CD4-positive, CD25-positive, alpha-beta regulatory T cell (primary cell): ENCODE results near the gene SSC4D. TPM values are rescaled to one million over a fixed set of nuclear protein-coding genes. Genes with fewer than 3 reads are reported as not detected.
"Not testable (repeated sequence)": the region's sequence is repeated elsewhere in the genome, so short reads cannot be mapped to it uniquely, and the experiment has no call there.

Experiments used
- ATAC-seq, 2 donors: fragments of 150-1000 bp; cut with Tn5 transposase; one replicate each; pipeline ENCODE4 v1.10.0; 2021; ENCODE audit warnings: low read depth in 2 of 2, moderate number of reproducible peaks in 2 of 2, moderate library complexity in 1 of 2
- DNase-seq, 3 donors: peaks; one replicate each; pipeline versions ENCODE4 v3.0.0 to v3.0.0-alpha.2; 2012 to 2022; ENCODE audit warnings: mixed read lengths in 1 of 3
- H3K27ac ChIP-seq: one replicate; pipeline ENCODE4 v1.7.0; 2013; ENCODE audit warnings: mild to moderate bottlenecking, low read length; ENCODE audit not compliant: insufficient read depth, poor library complexity, severe bottlenecking
- H3K27me3 ChIP-seq: one replicate; pipeline ENCODE4 v1.7.0; 2013; ENCODE audit warnings: low read length; ENCODE audit not compliant: control insufficient read depth, insufficient read depth
- H3K36me3 ChIP-seq: one replicate; pipeline ENCODE4 v1.7.0; 2013; ENCODE audit warnings: mild to moderate bottlenecking, low read length, moderate library complexity; ENCODE audit not compliant: control insufficient read depth, insufficient read depth
- H3K4me1 ChIP-seq: 2 replicates; pipeline ENCODE4 v1.7.0; 2013; ENCODE audit warnings: mild to moderate bottlenecking, low read length; ENCODE audit not compliant: insufficient read depth, control insufficient read depth, poor library complexity, severe bottlenecking
- H3K4me3 ChIP-seq: one replicate; pipeline ENCODE4 v1.7.0; 2013; ENCODE audit warnings: low read depth, mild to moderate bottlenecking, low read length, moderate library complexity
- H3K9me3 ChIP-seq, 2 experiments: 1 replicate in 1 of 2; 2 replicates in 1 of 2; pipeline ENCODE4 v1.7.0; 2013; ENCODE audit warnings: low read length in 2 of 2, mild to moderate bottlenecking in 1 of 2, moderate library complexity in 1 of 2; ENCODE audit not compliant: control insufficient read depth in 2 of 2
- H3K27ac Mint-ChIP-seq, 3 donors: one replicate each; pipeline ENCODE4 v1.8.0; 2020 to 2022; ENCODE audit warnings: mild to moderate bottlenecking in 3 of 3, mixed read lengths in 3 of 3, moderate library complexity in 2 of 3
- H3K27me3 Mint-ChIP-seq: one replicate; pipeline ENCODE4 v1.8.0; 2022; ENCODE audit warnings: mild to moderate bottlenecking, mixed read lengths
- H3K36me3 Mint-ChIP-seq: one replicate; pipeline ENCODE4 v1.8.0; 2020; ENCODE audit warnings: mixed read lengths
- H3K4me1 Mint-ChIP-seq, 4 donors: one replicate each; pipeline ENCODE4 v1.8.0; 2020 to 2022; ENCODE audit warnings: mixed read lengths in 4 of 4, mild to moderate bottlenecking in 1 of 4
- H3K4me3 Mint-ChIP-seq, 4 donors: one replicate each; pipeline ENCODE4 v1.8.0; 2020 to 2022; ENCODE audit warnings: mild to moderate bottlenecking in 4 of 4, mixed read lengths in 4 of 4, moderate library complexity in 3 of 4
- H3K9me3 Mint-ChIP-seq, 7 donors: one replicate each; pipeline ENCODE4 v1.8.0; 2020 to 2022; ENCODE audit warnings: mixed read lengths in 7 of 7, mild to moderate bottlenecking in 3 of 7, moderate library complexity in 2 of 7
- polyA plus RNA-seq, 4 donors: library from polyadenylated mRNA; unstranded; fragments of 300-500 nt; fragmentation: Illumina TruSeq; gene quantifications; one replicate each; pipeline ENCODE4 v1.2.3, GENCODE V29; 2021
- total RNA-seq: library from RNA; stranded (reverse); gene quantifications from one replicate; pipeline ENCODE4 v1.2.3, GENCODE V29; 2022

Gene SSC4D
- total and polyA plus RNA-seq, 5 donors from 2014 or later = 0.25 to 0.65 TPM; not detected in 3

DNA sequence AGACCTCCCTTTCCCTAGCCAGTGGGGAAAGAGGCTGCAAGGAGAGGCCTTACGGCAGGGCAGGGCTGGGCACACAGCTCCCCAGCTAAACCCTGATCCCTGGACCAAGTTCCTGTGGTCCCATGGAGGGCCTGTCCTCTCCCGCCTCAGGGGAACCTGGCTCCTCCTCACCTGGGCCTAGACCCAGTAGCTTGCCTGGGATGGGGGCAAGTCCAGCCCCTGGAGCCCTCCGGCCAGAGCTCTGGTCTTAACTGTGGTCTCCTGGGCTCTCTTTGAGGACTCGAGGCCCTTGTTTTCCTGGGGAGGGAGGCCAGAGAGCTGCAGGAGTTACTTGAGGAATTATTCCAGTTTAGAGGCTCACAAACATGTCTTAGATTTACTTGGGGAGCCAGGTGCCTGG is 16.7 kb upstream of the SSC4D start:
- Mint-ChIP-seq H3K27ac (no peak overlapping the region), H3K4me3 (no peak overlapping the region)
- no peaks in the 10 kb centered on the region for H3K4me1 ChIP-seq

DNA sequence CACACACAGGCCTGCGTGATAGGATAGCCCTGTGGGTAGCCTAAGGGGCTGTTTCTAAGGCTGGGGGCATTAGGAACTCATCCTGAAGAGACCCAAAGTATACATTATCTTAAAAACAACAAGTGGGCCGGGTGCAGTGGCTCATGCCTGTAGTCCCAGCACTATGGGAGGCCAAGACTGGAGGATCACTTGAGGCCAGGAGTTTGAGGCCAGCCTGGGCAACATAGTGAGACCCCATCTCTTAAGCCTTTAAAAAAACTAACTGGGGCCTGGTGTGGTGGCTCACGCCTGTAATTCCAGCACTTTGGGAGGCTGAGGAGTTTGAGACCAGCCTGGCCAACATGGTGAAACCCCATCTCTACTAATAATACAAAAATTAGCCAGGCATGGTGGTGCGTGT is 16.1 kb upstream of the SSC4D start:
- H3K9me3 Mint-ChIP-seq, ATAC-seq, H3K36me3 Mint-ChIP-seq, DNase-seq, H3K36me3 ChIP-seq, H3K9me3 ChIP-seq, H3K4me1 ChIP-seq, H3K4me1 Mint-ChIP-seq, H3K4me3 ChIP-seq, H3K27me3 ChIP-seq, H3K27ac ChIP-seq, H3K4me3 Mint-ChIP-seq, H3K27ac Mint-ChIP-seq: not testable (repeated sequence)
- peaks cover 23% of the 10 kb centered on the region for H3K27me3 Mint-ChIP-seq

More for the DNA sequence above, 16.7 kb upstream of the SSC4D start:
- DNase-seq (no peak), ATAC-seq (no peak)
- Mint-ChIP-seq H3K4me1 (no peaks in the 10 kb centered on the region), H3K9me3 (peaks cover 0 to 1% (median 0%) of the 10 kb centered on the region in 7 donors), H3K36me3 (no peaks in the 10 kb centered on the region), H3K27me3 (peaks cover 20% of the 10 kb centered on the region)
- H3K4me3 ChIP-seq = no peak overlapping the region
- H3K27me3 ChIP-seq = no peaks in the 10 kb centered on the region
- no peaks in the 10 kb centered on the region for H3K36me3 ChIP-seq
- H3K9me3 ChIP-seq = no peaks in the 10 kb centered on the region
- H3K27ac ChIP-seq = no peak overlapping the region

DNA sequence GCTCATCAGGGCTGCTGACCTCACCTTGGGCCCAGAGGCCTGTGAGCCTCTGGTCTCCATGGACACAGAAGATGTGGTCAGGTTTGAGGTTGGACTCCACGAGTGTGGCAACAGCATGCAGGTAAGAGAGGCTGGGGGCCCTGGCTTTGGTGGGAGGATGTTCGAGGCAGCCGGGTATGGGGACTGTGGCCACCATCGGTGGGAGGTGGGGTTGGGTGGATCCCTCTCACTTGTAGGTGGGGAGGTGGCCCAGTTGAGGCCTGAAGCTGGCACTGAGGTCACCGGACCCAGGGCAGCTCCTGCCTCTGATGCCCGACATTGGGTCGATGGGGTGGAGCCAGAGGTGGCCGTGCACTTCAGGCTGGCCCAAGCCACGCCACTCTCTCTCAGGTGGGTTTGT is 15.7 kb upstream of the SSC4D start:
- no peaks in the 10 kb centered on the region for H3K9me3 ChIP-seq
- no peaks in the 10 kb centered on the region for H3K27me3 ChIP-seq
- Mint-ChIP-seq H3K27ac (no peak overlapping the region), H3K4me1 (no peaks in the 10 kb centered on the region), H3K36me3 (no peaks in the 10 kb centered on the region), H3K9me3 (peaks cover 0 to 1% (median 0%) of the 10 kb centered on the region in 7 donors), H3K4me3 (no peak overlapping the region), H3K27me3 (peaks cover 27% of the 10 kb centered on the region)
- DNase-seq = no peak
- no peaks in the 10 kb centered on the region for H3K4me1 ChIP-seq
- no peaks in the 10 kb centered on the region for H3K36me3 ChIP-seq
- no peak overlapping the region for H3K4me3 ChIP-seq
- ATAC-seq = no peak
- H3K27ac ChIP-seq = no peak overlapping the region

DNA sequence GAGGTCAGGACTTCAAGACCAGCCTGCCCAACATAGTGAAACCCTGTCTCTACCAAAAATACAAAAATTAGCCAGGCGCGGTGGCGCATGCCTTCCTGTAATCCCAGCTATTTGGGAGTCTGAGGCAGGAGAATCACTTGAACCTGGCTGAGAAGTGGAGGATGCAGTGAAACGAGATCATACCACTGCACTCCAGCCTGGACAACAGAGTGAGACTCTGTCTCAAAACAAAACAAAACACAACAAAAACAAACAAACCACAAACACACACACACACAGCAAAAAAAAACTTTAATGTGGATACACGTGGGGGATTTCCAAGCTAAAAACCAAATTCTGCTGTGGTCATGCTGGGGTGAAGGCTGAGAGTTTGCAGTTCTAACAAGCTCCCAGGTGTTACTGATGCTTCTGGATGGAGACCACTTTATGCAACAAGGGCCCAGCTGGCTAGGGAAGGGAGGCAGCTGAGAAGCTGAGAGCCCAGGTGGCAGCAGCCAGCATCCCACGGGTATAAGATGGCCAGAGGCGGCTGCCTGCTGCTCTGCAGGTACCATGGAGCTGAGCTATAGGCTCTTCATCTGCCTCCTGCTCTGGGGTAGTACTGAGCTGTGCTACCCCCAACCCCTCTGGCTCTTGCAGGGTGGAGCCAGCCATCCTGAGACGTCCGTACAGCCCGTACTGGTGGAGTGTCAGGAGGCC is 15.1 kb upstream of the SSC4D start, which contains the start of gene ZP3:
TSS of gene ZP3 (plus strand) at position 538 of the 699 bp plus-strand sequence. CDS start at position 553, 15 bp downstream.
- Mint-ChIP-seq H3K36me3 (no peaks in the 10 kb centered on the region), H3K4me3 (no peak within 1 kb of the TSS), H3K4me1 (no peaks in the 10 kb centered on the region), H3K27me3 (peaks cover 33% of the 10 kb centered on the region), H3K9me3 (peaks cover 0 to 1% (median 0%) of the 10 kb centered on the region in 7 donors), H3K27ac (peak within 1 kb of the TSS in 1 of 3 donors; percentile 58)
- no peak for ATAC-seq
- Histone ChIP-seq H3K4me3 (no peak within 1 kb of the TSS), H3K4me1 (no peaks in the 10 kb centered on the region), H3K36me3 (no peaks in the 10 kb centered on the region), H3K9me3 (no peaks in the 10 kb centered on the region), H3K27me3 (no peaks in the 10 kb centered on the region), H3K27ac (no peak within 1 kb of the TSS)
- no peak for DNase-seq

DNA sequence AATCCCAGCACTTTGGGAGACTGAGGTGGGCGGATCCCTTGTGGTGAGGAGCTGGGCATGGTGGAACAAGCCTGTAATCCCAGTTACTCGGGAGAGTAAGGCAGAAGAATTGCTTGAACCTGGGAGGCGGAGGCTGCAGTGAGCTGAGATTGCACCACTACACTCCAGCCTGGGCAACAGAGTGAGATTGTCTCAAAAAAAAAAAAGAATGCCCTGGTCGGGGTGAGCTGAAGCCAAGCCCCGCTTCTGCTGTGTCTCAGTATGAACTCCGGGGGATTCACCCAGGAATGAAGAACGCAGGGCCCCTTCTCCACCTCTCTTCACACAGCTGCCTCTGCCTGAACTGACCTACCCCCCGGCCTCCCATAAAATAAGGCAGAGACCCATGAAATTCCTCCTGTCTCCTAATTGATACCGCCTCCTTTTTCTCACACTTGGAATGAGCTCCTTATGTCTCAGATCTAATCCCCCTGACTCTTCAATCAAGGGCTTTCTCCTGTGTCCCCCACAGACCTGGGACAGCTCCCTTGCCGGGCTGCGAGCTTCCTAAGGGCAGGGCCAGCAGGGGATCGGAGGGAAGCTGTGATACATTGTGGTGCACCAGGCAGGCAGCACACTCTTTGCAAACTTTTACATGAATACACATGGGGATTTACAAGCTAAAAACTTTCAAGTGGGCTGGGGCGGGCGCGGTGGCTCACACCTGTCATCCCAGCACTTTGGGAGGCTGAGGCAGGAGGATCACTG is 14.3 kb upstream of the SSC4D start:
- ATAC-seq (no peak), DNase-seq (no peak)
- Mint-ChIP-seq H3K9me3 (peaks cover 0 to 1% (median 0%) of the 10 kb centered on the region in 7 donors), H3K27me3 (peaks cover 34% of the 10 kb centered on the region), H3K36me3 (no peaks in the 10 kb centered on the region), H3K4me1 (no peaks in the 10 kb centered on the region), H3K27ac (peak overlapping the region in 1 of 3 donors; percentile 58), H3K4me3 (no peak overlapping the region)
- no peak overlapping the region for H3K4me3 ChIP-seq
- H3K4me1 ChIP-seq = no peaks in the 10 kb centered on the region
- no peak overlapping the region for H3K27ac ChIP-seq
- H3K9me3 ChIP-seq = no peaks in the 10 kb centered on the region
- no peaks in the 10 kb centered on the region for H3K36me3 ChIP-seq
- peaks cover 1% of the 10 kb centered on the region for H3K27me3 ChIP-seq

DNA sequence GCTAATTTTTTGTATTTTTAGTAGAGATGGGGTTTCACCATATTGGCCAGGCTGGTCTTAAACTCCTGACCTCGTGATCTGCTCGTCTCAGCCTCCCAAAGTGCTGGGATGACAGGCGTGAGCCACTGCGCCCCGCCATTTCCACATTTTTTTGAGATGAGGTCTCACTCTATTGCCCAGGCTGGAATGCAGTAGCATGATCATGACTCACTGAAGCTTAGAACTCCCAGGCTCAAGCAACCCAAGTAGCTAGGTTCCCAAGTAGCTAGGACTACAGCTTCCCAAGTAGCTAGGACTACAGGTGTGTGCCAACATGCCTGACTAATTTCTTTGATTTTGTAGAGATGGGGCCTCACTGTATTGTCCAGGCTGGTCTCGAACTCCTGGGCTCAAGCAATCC is 11.6 kb upstream of the SSC4D start:
- not testable (repeated sequence) for H3K9me3 Mint-ChIP-seq, ATAC-seq, H3K4me1 Mint-ChIP-seq, H3K27me3 ChIP-seq, H3K9me3 ChIP-seq, H3K36me3 Mint-ChIP-seq, H3K4me1 ChIP-seq, H3K36me3 ChIP-seq, H3K27ac Mint-ChIP-seq, H3K27ac ChIP-seq, DNase-seq, H3K4me3 ChIP-seq, H3K4me3 Mint-ChIP-seq
- peaks cover 34% of the 10 kb centered on the region for H3K27me3 Mint-ChIP-seq

DNA sequence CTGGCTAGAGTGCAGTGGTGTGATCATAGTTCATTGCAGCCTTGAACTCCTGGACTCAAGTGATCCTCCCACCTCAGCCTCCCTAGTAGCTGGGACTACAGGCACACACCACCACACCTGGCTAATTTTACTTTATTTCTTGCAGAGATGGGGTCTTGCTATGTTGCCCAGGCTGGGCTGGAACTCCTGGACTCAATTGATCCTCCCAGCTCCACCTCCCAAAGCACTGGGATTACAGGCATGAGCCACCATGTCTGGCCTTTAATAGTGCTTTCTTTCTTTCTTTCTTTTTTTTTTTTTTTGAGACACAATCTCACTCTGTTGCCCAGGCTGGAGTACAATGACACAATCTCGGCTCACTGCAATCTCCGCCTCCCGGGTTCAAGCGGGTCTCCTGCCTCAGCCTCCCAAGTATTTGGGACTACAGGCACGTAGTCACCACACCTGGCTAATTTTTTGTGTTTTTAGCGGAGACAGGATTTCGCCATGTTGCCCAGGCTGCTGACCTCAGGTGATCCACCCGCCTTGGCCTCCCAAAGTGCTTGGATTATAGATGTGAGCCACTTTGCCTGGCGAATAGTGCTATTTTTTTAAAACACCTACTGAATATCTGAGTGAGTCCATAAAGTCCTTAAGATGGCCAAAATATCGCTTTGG is 8.3 kb upstream of the SSC4D start:
- ATAC-seq, H3K9me3 ChIP-seq, DNase-seq, H3K36me3 Mint-ChIP-seq, H3K4me1 ChIP-seq, H3K4me3 Mint-ChIP-seq, H3K4me1 Mint-ChIP-seq, H3K9me3 Mint-ChIP-seq, H3K27ac ChIP-seq, H3K27me3 ChIP-seq, H3K36me3 ChIP-seq, H3K4me3 ChIP-seq, H3K27ac Mint-ChIP-seq: not testable (repeated sequence)
- H3K27me3 Mint-ChIP-seq = peaks cover 24% of the 10 kb centered on the region
